Fibroblast of lung (primary cell): Measurements from ENCODE around the gene ABCA7. TPM values are rescaled to one million over a fixed set of nuclear protein-coding genes. Genes with fewer than 3 reads are reported as not detected.

ENCODE experiments used
- DNase-seq, 2 donors: peaks; one replicate each; pipeline versions ENCODE4 v3.0.0 to v3.0.0-alpha.2; 2010; ENCODE audit warnings: low read depth in 2 of 2
- H2AFZ ChIP-seq: 2 replicates; pipeline ENCODE4 v1.5.1; 2012; ENCODE audit warnings: low read length, control low read depth, inconsistent platforms
- H3K27ac ChIP-seq: 2 replicates; pipeline ENCODE4 v1.5.1; 2011; ENCODE audit warnings: low read length, control low read depth; ENCODE audit not compliant: insufficient read depth
- H3K27me3 ChIP-seq: 2 replicates; pipeline ENCODE4 v1.5.1; 2011; ENCODE audit warnings: mild to moderate bottlenecking, low read length; ENCODE audit not compliant: control insufficient read depth, insufficient read depth
- H3K36me3 ChIP-seq: 2 replicates; pipeline ENCODE4 v1.5.1; 2011; ENCODE audit warnings: low read length; ENCODE audit not compliant: control insufficient read depth, insufficient read depth
- H3K4me1 ChIP-seq: 2 replicates; pipeline ENCODE4 v1.5.1; 2011; ENCODE audit warnings: low read length; ENCODE audit not compliant: control insufficient read depth, insufficient read depth; ENCODE audit errors: extremely low read depth
- H3K4me2 ChIP-seq: 2 replicates; pipeline ENCODE4 v1.5.1; 2011; ENCODE audit warnings: low read length, control low read depth; ENCODE audit not compliant: insufficient read depth; ENCODE audit errors: extremely low read depth
- H3K4me3 ChIP-seq, 4 experiments: fragments of 200-600 bp in 1 of 4; sonication (generic) in 1 of 4; replicated peaks in 1 of 4; 2 replicates each; pipeline ENCODE4 v1.5.1; 2011 to 2016; ENCODE audit warnings: low read length in 4 of 4, low read depth in 3 of 4, mild to moderate bottlenecking in 3 of 4, control low read depth in 2 of 4, inconsistent platforms in 1 of 4, mixed read lengths in 1 of 4; ENCODE audit not compliant: insufficient read depth in 1 of 4; ENCODE audit errors: control extremely low read depth in 1 of 4
- H3K79me2 ChIP-seq: 2 replicates; pipeline ENCODE4 v1.5.1; 2012; ENCODE audit warnings: mild to moderate bottlenecking, low read length, inconsistent platforms; ENCODE audit not compliant: control insufficient read depth, insufficient read depth
- H3K9ac ChIP-seq: 2 replicates; pipeline ENCODE4 v1.5.1; 2011; ENCODE audit warnings: mild to moderate bottlenecking, low read length, control low read depth; ENCODE audit not compliant: insufficient read depth
- H3K9me3 ChIP-seq: 2 replicates; pipeline ENCODE4 v1.5.1; 2012; ENCODE audit warnings: low read depth, low read length; ENCODE audit not compliant: control insufficient read depth, insufficient read depth
- H4K20me1 ChIP-seq: 2 replicates; pipeline ENCODE4 v1.5.1; 2011; ENCODE audit warnings: low read length; ENCODE audit not compliant: control insufficient read depth, insufficient read depth; ENCODE audit errors: extremely low read depth
- EZH2 ChIP-seq: IDR thresholded peaks from 2 replicates; pipeline ENCODE4 v1.5.1; 2012; ENCODE audit warnings: low read length, control low read depth, mild to moderate bottlenecking; ENCODE audit errors: missing control alignments
- polyA plus RNA-seq, 2 donors: library from polyadenylated mRNA; depleted of rRNA in 1 of 2; stranded (reverse) in 1 of 2; unstranded in 1 of 2; fragments of >200 nt; gene quantifications; 2 replicates each; pipeline ENCODE4 v1.2.1, GENCODE V29; 2011 to 2012; ENCODE audit warnings: missing spikeins in 1 of 2
- total RNA-seq: library from RNA; depleted of rRNA; stranded (reverse); fragments of >200 nt; gene quantifications from 2 replicates; pipeline ENCODE4 v1.2.1, GENCODE V29; 2014
- TF ChIP-seq, protein P1 (sequence below), 2 donors: IDR thresholded peaks in 1 of 2; conservative IDR thresholded peaks in 1 of 2; 1 replicate in 1 of 2; 2 replicates in 1 of 2; pipeline ENCODE4 v1.5.1; 2011 to 2012; ENCODE audit warnings: low read length in 2 of 2, control low read depth in 1 of 2, inconsistent platforms in 1 of 2, low read depth in 1 of 2, mild to moderate bottlenecking in 1 of 2

The ABCA7 gene
- total and polyA plus RNA-seq, 2 donors (not counting 1 experiment from before 2014, with no cell fraction given), result 2.2 to 9.7 TPM

GRCh38 chr19:1105873-1106840 is 66.2 kb downstream of the ABCA7 start:
- TF ChIP-seq, protein P1, sequence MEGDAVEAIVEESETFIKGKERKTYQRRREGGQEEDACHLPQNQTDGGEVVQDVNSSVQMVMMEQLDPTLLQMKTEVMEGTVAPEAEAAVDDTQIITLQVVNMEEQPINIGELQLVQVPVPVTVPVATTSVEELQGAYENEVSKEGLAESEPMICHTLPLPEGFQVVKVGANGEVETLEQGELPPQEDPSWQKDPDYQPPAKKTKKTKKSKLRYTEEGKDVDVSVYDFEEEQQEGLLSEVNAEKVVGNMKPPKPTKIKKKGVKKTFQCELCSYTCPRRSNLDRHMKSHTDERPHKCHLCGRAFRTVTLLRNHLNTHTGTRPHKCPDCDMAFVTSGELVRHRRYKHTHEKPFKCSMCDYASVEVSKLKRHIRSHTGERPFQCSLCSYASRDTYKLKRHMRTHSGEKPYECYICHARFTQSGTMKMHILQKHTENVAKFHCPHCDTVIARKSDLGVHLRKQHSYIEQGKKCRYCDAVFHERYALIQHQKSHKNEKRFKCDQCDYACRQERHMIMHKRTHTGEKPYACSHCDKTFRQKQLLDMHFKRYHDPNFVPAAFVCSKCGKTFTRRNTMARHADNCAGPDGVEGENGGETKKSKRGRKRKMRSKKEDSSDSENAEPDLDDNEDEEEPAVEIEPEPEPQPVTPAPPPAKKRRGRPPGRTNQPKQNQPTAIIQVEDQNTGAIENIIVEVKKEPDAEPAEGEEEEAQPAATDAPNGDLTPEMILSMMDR (conservative IDR thresholded peaks at IDR 0.05 in 1 of 2, IDR thresholded peaks at IDR 0.05 in 1 of 2; ENCODE audit: low read depth in 1 of 2, low read length in 2 of 2), result no peak
- TF ChIP-seq EZH2, result no peak
- Histone ChIP-seq H2AFZ (no peak overlapping the region), H3K36me3 (peaks cover 44% of the 10 kb centered on the region), H3K27ac (no peak overlapping the region), H4K20me1 (no peaks in the 10 kb centered on the region), H3K27me3 (no peaks in the 10 kb centered on the region), H3K79me2 (peaks cover 15% of the 10 kb centered on the region), H3K4me1 (peaks cover 18% of the 10 kb centered on the region), H3K4me2 (peak overlapping the region; percentile 58), H3K9ac (no peak overlapping the region), H3K9me3 (no peaks in the 10 kb centered on the region), H3K4me3 (peak overlapping the region in 1 of 4 experiments; percentile 66)
- no peak for DNase-seq

DNA sequence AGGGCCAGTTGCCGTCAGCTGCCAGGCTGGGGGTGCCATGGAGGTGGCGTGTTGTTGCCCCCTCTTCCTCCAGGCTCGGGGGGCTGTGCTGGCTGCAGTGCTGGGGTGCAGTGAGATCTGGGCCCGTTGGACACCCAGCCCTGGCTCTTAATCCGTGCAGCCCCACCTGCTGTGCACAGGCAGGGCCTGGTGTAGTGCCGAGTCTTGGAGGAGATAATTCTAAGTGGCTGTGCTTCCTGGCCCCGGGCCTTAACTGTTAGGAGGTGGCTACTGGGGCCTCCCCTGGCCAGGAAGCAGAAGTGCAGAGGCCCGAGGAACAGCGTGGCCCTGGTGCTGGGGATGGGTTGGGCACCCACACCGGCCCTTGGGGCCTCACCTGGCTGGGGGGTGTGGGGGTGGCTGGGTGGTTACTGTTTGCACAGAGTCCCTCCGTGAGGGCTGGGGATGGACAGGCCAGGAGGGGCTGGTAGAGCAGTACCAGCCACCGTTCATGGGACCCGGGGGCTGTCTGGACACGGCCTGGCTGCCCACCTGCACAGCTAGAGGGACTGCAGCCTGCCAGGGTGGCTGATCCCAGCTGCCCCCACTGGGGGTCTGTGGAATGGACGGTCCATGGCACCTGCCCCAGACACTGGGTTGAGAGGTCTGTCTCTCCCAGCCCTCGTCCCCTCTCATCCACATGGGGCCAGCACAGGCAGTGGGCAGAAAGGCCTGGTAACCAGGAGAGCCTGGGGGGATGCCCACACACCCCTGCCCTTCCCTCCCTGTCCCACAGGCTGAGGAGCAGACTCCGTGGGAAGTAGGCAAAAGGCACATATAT is 67.1 kb downstream of the ABCA7 start:
- no peak overlapping the region for H3K4me2 ChIP-seq
- H3K4me1 ChIP-seq, result peaks cover 13% of the 10 kb centered on the region
- H3K9me3 ChIP-seq, result no peaks in the 10 kb centered on the region
- no peaks in the 10 kb centered on the region for H4K20me1 ChIP-seq
- no peak overlapping the region for H2AFZ ChIP-seq
- H3K9ac ChIP-seq, result no peak overlapping the region
- DNase-seq, result peak; percentile 51 to 54
- no peak overlapping the region for H3K4me3 ChIP-seq
- no peak overlapping the region for H3K27ac ChIP-seq
- TF ChIP-seq, protein P1 (conservative IDR thresholded peaks at IDR 0.05 in 1 of 2, IDR thresholded peaks at IDR 0.05 in 1 of 2; ENCODE audit: low read depth in 1 of 2, low read length in 2 of 2), result peak in 1 of 2 donors; percentile 8
- no peak for TF ChIP-seq EZH2
- H3K36me3 ChIP-seq, result peaks cover 46% of the 10 kb centered on the region
- peaks cover 15% of the 10 kb centered on the region for H3K79me2 ChIP-seq
- H3K27me3 ChIP-seq, result no peaks in the 10 kb centered on the region
